HG03520 (cell line): ENCODE measurements around the gene PTPRN2.
"Not testable (repeated sequence)": the region's sequence is repeated elsewhere in the genome, so short reads cannot be mapped to it uniquely, and the experiment has no call there.

Source experiments
- ATAC-seq: cut with Tn5 transposase; IDR thresholded peaks from one replicate; pipeline ENCODE4 v1.9.1; 2021; ENCODE audit warnings: mild to moderate bottlenecking, moderate library complexity; ENCODE audit not compliant: unreplicated experiment

PTPRN2 gene

DNA sequence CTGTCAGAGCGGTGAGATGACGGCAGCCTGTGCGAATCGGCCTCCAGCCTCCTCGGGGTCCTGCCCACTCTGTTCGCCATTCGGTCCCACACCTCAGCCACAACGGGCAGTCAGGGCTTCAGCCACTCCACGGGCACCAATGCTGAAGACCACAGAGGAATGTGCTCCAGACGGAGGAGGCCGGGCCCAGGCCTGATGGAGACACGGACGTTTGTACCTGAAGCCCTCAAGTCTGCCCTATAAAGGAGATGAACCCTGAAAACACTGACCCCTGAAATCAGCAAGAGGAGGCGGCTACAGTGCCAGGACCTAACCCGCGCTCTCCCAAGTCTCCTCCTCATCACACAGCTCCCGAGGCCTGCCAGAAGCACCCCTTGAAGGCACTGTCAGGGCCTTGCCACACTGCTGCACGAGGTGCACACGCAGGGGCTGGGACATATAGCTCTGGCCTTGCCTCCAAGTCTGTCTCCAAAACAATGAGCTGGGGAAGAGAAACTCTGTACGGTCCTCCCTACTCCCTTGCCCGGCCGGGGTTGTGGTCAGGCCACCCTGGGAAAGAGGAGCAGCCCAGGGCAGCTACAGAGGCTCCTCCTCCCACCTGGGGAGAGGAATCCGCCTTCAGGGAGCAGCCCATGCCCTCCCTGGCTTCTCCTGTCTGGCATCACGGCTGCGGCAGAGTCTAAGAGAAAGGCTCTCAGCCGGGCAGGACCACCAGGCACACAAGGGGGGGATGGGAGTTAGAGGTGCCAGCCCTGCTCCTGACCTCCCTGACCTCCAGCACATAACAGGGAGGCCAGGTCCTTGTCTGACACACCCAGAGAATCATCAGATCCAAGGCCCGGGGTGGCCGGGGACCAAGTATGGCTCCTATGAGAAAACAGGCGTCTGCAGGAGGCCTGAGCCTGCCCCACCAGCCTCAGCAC is 310.1 kb downstream of the PTPRN2 start:
- no peak for ATAC-seq

DNA sequence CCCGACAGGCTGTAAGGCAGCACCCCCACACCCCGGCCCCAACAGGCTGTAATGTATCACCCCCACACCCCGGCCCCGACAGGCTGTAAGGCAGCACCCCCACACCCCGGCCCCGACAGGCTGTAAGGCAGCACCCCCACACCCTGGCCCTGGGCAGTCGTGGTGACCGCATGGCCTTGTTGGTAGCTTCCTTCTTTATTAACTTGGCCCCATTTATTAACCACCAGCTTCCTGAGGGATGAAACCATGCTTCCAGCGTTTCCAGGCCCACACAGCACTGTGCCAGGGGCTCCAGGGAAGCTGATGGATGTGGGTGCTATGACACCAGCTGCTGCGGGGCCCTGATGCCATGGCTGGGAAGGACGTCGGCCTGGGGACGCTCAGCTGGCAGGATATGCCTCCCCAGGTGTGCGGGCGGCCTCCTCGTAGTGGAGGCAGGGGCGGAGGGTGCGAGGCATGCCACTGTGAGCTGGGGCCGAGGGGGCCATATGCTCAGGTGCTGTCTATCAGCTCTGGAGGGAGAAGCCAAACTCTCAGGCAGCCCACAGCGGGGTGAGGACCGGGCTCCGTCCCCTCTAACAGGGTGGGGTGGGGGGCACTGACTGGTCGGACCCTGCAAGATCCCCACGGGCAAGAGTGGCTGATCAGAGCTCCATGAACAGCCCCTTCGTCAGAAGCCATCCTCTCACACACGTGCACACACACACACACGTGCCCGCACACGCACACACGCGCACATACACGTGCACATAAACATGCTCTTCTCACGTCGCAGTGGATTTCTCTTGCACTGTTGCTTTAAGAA is 311.0 kb downstream of the PTPRN2 start:
- ATAC-seq = no peak

DNA sequence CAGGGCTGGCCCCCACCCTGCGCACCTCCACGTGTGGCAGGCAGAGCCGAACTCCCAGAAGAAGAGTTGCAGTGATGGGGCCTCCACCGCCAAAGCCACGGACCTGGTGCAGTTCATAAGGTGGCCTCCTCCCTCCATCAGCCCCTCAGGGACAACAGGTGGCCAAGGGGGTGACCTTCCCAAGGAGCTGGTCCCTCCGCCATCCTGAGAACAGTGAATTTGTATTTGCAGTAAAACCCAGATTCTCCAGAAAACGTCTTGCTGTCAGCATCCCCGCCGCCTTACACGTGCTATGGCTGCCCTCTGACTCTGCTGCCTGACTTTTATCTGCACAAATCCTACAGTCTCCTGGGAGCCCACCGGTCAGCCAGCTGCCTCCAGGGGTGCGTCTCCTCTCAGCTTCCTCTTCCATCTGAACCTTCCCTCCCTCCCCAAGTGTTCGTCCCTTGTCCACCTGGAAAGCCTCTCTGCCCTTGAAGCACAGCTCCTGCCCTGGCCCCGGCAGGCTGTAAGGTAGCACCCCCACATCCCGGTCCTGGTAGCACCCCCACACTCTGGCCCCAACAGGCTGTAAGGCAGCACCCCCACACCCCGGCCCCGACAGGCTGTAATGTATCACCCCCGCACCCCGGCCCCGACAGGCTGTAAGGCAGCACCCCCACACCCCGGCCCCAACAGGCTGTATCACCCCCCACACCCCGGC is 311.8 kb downstream of the PTPRN2 start:
- ATAC-seq = no peak

DNA sequence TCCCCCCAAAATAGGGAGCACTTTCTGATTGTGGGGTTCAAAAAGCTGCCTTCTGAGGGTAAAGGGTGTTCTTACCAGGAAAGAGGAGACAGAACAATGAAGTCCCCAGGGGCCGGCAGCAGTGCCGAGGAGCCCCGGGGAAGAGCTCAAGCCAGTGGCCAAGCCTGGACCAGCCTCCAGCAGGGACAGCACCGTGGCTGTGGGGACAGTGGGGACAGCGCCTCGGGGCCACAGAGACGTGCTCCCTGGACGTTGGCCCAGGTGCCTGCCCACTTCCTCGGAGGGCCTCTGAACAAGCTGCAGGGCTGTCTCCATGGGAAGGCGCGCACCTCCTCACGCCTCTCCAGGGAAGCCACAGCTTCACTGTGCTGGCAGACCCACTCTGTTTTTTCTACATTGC is 312.6 kb downstream of the PTPRN2 start:
- no peak for ATAC-seq

DNA sequence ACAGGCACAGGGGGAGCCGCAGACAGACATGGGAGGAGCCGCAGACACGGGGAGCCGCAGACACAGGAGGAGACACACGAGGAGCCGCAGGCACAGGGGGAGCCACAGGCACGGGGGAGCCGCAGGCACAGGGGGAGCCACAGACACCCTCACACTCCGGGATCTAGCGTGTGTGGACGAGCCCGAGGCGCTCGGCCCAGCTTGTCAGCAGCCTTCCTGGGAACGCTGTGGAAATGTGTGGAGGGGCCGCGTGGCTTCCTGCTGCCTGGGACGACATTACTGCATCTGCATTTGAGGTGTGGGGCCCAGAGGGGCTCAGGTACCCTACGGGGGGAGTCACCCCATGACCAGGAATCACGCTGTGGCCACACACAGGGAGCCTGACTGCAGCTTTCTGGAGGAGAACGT is 313.2 kb downstream of the PTPRN2 start:
- ATAC-seq = no peak

DNA sequence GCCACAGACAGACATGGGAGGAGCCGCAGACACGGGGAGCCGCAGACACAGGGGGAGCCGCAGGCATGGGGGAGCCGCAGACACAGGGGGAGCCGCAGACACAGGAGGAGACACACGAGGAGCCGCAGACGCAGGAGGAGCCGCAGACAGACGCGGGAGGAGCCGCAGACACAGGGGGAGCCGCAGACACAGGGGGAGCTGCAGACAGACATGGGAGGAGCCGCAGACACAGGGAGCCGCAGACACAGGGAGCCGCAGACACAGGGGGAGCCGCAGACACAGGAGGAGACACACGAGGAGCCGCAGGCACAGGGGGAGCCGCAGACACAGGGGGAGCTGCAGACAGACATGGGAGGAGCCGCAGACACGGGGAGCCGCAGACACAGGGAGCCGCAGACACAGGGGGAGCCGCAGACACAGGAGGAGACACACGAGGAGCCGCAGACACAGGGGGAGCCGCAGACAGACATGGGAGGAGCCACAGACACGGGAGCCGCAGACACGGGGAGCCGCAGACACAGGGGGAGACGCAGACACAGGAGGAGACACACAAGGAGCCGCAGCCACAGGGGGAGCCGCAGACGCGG is 313.8 kb downstream of the PTPRN2 start:
- ATAC-seq = not testable (repeated sequence)

DNA sequence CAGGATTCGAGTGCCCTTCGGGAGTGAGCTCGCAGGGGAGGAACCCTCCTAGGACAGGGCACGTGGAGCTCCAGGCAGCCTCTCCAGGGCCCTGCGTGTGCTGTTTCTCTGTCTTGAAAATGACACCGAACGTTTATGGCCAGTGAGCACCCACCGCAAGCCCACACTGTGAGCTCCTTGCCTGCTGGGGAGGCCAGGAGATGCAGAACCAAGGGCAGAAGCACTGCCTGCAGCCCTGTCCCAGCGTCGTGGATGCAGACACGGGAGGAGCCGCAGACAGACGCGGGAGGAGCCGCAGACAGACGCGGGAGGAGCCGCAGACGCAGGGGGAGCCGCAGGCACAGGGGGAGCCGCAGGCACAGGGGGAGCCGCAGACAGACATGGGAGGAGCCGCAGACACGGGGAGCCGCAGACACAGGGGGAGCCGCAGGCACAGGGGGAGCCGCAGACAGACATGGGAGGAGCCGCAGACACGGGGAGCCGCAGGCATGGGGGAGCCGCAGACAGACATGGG is 314.4 kb downstream of the PTPRN2 start:
- ATAC-seq = no peak

DNA sequence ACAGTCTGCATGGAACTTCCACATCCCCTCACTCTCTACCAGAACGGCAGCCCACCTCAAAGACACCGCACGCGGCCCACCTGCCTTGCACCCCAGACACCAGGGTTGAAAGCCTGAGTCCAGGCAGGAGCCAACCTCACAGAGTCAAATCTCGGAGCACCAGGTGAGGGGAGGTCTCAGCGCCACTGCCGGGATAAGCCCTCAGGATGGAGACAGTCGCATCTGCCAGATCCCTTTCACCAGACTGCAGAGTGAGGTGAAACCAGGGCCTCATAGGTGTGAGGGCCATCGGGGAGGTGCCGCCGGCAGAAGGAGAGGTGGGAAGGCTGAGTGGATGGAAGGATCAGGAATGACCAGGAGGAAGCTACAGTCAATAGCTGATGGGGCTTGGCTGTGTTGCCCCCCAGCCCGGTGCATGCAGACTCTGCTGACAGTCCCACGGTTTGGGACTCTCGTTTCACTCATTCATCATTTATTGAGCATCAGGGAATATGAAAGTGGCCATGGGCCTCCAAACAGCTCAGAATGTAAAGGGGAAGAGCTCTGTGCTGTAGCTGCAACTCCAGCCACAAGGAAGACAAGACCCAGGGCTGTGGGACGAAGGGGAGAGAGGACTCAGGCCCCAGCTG is 315.0 kb downstream of the PTPRN2 start:
- no peak for ATAC-seq

DNA sequence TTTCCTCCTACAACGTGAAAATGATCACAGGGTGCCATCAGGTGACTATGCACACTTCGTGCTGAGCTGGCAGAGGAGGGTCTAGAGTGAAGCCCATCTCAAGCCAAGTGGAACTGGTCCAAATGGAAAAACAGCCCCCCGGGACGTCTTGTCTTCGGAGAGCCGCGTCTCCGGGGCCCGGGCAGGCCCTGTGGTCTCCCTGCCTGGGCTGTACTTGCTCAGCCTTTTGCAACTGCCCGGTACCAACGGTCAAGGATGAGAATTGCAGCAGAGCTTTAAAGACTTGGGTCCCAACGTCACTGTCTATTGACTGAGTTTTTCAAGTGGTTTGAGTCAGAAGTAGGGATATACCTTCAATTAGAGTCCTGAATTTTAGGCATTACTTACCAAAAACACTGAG is 315.5 kb downstream of the PTPRN2 start:
- no peak for ATAC-seq

DNA sequence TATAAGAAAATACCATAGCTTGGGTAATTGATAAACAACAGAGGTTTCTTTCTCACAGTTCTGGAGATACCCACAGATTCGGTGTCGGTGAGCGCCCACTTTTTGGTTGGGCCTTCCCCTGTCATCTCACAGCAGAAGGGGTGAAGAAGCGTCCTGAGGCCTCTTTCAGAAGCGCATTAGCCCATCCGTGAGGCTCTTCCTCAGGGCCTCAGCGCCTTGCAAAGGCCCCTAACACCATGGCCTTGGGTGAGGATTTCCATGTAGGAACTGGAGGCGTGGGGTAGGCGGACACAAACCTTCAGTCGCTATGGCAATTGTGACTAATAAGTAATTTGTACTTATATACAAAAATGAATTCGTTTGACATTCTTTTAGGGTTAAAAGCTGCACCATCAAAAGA is 316.0 kb downstream of the PTPRN2 start:
- no peak for ATAC-seq

DNA sequence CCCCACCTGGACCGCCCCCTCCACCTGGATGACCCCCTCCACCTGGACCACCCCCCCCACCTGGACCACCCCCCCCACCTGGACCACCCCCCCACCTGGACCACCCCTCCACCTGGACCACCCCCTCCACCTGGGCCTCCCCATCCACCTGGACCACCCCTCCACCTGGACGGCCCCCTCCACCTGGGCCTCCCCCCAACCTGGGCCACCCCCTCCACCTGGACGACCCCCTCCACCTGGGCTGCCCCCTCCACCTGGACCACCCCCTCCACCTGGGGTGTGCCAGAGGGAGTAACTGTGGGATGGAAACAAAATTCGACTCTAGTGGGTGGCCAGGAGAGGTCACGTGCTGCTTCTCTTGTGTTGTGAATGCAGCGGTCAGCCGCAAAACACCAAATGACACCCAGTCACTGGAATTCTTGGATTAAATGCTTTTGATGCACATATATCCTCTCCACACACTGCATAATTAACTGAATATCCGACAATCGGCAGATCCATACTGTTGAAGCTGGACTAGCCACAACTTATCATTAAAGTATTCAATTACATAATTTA is 316.7 kb downstream of the PTPRN2 start:
- ATAC-seq = no peak

DNA sequence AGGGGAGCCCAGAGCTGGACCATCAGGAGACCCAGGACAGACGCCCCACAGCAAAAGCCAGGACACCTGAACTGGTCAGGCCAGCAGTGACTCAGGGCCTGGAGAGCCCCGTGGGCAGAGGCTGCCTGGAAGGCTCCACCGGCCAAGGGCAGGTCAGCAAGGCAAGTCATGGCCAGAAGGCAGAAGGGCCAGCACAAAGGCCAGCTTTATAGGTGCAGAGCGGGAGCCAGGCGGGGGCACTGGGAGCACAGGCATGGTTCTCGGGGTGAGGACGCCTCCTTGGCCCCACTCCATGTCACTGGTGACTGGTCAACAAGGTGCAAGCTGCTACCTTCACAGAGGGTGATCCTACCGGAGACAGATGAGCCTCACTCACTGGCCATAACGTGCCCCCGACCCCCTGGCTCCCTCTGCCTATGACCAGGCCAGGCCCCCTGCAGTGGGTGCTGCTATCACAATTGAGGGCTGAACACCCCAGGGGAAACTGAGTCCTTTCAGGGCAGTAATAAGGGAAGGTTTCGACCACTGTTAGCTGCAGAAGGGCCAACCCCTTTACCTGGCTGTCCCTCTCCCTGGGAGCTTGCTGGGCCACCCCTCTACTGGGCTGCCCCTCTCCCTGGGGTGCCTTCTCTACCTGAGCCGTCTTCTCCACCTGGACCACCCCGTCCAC is 317.4 kb downstream of the PTPRN2 start:
- ATAC-seq = no peak

DNA sequence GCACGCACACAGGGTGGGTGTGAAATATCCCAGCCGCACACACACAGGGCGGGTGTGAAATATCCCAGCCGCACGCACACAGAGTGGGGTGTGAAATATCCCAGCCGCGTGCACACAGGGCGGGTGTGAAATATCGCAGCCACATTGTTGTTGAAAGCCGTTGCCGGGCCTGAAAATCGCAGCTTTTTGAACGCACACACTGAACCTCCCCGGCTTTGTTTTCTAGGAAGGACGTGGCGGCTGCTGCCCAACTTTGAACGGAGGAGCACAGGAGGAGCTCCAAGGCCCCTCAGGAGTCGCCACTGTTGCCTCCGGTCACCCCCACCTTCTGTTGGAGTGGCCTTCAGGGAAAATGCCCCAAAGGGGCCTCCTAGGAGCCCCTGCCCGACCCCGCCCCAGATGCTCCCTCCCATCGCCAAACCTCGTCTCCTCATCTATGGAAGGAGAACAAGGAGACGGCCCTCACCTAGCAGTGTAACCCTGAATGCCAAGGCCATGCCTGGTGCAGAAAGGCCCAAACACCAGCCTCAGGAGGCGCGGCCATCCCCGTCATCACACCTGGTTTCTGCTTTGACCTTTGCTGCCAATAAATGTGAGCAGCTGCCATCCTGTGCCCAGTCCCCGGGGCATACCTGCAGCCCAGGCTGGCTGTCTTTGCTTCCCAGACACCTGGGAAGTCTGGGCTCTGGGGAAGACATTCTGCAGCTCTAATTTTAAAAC is 318.6 kb downstream of the PTPRN2 start:
- ATAC-seq = no peak

DNA sequence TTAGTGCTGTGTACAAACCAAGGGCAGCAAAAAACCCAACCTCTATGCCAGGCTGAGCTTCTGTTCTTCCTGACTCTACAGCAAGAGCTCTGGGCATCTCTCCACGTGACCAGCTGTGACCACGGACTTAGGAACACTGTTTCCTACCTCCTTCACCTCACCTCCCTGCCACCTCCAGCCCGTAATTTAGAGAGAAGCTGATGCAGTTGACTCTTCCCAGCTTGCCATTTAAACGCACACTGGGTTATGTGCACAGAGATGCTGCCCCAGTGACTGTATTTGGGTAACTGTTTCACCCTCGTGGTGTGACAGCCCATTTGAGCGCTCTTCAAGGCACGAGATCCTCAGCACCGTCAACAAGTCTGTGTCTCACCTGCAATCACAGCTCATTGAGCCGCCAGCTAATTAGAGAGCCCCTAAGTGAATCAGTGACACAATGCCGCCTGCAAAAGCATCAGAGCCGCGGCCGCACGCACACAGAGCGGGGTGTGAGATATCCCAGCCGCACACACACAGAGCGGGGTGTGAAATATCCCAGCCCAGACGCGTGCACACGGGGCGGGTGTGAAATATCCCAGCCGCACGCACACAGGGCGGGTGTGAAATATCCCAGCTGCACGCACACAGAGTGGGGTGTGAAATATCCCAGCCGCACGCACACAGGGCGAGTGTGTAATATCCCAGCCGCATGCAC is 319.7 kb downstream of the PTPRN2 start:
- no peak for ATAC-seq

DNA sequence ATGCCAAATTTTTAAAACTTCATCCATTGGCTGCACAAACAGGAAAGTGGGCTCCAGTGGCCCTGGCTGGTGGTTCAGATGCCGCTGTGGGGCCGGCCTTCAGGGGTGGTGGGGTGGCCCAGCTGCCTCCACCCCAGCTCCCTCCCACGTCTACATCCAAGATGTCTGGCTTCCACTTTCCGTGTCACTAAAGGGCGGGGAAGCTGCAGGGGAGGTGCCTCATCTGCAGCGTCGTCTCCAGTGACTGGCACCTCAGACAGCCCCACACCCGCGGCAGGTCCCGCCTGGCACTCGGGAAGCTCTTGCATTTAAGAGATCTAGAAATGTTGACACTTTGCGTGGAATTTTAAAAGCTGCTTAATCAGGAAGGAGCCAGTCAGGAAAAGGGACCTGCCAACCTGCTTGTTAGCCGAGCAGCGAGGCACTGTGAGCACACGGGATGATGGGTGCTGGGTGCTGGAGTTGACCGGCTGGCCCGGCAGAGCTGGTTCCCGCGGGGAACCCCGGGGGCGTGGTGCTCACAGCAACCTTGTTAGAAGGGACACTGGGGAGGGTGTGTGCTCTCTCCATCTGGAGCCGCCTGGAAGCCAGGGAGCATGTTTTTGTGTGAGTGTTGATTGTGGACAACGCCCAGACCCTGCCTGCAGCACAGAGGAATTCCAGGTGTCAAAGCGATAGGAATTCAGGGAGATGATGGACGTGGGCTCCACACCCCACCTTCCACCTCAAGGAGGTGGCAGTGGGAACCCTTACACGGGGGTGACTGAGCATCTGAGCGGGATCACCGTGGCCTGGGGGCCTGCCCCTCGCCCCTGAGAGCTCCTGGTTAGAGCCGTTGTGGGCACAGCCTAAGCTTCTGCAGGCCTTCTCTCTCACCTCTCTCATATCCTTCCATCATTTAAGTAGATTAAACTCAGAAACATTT is 320.5 kb downstream of the PTPRN2 start:
- no peak for ATAC-seq

DNA sequence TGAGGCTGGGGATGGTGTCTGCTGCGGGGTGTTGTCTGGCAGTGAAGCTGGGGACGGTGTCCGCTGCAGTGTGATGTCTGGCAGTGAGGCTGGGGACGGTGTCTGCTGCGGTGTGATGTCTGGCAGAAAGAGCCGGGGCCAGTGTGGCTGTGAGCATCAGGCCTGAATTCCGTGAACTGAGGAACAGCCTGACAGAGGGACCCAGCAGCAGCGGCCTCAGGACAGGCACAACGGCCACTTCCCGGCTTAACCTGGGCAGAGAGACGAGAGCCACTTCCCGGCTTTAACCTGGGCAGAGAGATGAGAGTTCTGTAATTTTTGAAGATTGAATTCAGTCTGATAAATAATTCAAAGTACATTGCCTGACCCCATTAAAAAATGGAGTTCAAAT is 321.2 kb downstream of the PTPRN2 start:
- ATAC-seq = no peak

DNA sequence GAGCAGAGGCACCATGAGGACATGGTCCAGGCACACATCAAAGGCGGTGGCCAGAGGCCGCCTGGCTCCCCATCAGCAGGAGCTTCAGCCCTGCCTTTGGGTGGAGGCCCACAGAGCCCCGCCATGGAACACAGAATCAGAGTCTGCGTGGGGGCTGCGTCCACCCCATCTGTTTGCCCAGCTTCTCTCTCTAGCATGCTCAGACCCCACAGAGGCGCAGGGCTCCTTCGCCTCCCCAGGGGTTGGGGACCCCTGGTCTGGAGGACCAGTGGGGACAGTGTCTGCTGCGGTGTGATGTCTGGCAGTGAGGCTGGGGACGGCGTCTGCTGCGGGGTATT is 321.9 kb downstream of the PTPRN2 start:
- ATAC-seq = no peak
